T-helper 2 cell (primary cell): ENCODE data around the gene GLTP.

Source experiments
- DNase-seq, 5 experiments: peaks; one replicate each; pipeline versions ENCODE4 v3.0.0 to v3.0.0-alpha.2; 2012 to 2022

The GLTP gene

DNA sequence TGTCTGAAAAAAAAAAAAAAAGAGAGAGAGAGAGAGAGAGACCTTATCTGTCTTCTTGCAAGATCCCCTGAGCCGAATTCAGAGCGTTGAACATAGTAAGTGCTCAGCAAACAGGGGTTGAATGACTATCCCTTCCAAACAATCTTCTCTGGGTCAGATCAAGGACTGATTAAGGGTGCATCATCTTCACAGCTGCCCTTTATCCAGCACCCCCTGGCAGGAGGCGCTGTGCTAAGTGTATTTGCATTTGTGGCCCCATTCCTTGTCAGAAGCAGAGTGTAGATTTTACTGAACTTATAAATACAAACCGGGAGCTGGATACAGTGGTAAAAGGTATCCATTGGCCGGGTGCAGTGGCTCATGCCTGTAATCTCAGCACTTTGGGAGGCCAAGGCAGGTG lies 38.3 kb downstream of the GLTP start:
- DNase-seq, result no peak

DNA sequence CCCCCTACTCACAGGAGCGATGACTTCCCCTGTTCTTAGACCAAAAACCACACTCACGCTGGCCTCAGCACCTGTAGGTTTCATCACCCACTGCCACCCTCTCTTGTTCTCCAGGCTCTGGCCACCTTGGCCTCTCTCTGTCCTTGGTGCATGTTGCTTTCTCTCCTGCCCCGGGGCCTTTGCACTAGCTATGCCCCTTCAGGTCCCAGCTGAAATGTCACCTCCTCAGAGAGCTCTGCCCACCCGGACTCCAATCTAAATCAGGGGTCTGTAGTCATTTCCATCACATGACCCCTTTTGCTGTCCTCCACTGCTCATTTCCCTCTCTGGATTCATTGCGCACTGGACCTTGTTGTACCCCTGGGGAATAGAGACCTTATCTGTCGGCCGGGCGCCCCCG lies 39.0 kb downstream of the GLTP start:
- DNase-seq, result no peak

DNA sequence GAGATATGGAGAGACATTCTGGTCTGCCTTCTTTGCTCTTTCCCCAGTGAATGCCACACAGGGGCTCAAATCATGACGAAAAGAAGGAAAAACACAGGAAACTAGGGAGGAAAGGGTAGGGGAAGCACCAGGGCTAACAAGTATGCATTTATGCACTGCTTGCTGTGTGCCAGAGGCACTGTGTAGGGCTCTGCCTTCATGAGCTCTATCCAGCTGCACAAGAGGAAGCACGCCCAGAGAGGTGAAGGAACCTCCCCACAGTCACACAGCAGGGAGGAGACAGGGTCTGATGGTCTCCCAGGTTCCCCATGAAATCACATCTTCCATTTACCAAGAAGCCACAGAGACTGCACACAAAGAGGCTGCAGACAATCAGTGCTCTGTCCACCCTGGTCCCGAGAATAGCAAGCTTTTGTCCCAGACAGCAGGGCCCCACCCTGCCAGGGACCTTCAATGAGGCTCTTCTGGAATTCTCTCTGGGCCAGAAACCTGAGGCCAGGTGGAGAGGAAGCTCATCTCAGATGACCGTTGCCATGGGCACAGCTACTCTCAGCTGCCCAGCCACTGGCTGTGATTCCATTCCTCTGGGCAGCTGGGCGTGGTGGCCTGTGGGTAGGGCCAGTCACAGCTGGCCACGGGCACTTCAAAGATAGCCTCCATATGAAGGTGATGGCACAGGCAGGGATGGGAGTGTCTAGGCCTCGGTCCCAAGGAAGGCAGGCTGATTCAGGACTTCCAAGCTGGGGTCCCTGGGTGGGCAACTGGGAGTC lies 39.9 kb downstream of the GLTP start:
- DNase-seq, result no peak

DNA sequence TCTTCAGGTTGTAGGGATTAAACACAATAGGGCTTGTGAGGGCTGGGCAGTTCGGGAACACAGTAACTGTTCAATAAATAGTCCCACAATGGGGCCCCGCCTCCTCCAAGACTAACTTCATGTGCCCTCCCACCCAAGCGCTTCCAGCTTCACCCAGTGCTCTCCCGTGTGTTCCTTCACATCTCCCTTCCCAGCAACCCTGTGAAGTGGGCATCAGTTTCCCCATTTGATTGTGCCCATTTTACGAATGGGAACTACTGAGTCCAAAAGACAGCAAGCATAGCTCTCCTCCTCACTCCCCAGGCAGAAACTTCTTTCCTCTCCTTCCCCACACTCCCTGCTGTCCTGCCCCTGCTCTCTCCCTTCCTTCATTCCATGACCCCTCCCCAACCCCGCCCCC lies 40.9 kb downstream of the GLTP start:
- DNase-seq, result no peak

DNA sequence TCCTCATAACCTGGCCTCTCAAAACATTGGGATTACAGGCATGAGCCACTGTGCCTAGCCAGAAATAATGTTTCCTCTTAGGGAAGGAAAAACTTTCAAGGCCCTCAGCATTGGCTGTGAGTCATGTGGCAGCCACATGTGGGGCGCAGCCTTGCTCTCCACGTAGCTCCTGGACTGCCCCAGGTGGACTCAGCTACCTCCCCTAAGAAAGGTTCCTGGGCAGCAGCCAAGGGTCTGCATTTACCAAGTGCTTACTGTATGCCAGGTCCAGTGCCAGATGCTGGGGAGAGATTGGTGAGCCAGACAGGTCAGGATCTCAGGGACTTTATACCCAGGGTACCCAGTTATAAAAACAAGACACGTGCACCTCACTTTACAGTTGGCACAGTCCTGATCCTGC lies 43.4 kb downstream of the GLTP start:
- DNase-seq, result no peak

DNA sequence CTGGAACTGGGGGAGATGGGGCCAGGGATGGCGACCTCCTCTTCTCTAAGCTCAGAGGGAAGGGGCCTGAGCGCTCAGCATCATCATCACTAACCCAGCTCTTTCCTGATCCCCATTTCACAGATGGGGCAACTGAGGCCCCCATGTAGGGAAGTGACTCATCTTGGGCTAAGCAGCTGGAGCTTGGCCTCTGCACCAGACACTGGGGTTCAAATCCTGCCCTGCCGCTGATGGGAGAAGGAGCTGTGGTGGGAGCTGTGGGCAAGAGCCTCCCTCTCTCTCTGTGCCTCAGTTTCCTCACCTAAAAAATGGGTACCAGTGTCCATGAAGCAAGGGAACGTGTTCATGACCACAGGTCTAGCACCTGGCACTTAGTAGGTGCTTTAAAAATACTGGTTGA lies 44.5 kb downstream of the GLTP start:
- DNase-seq, result no peak

DNA sequence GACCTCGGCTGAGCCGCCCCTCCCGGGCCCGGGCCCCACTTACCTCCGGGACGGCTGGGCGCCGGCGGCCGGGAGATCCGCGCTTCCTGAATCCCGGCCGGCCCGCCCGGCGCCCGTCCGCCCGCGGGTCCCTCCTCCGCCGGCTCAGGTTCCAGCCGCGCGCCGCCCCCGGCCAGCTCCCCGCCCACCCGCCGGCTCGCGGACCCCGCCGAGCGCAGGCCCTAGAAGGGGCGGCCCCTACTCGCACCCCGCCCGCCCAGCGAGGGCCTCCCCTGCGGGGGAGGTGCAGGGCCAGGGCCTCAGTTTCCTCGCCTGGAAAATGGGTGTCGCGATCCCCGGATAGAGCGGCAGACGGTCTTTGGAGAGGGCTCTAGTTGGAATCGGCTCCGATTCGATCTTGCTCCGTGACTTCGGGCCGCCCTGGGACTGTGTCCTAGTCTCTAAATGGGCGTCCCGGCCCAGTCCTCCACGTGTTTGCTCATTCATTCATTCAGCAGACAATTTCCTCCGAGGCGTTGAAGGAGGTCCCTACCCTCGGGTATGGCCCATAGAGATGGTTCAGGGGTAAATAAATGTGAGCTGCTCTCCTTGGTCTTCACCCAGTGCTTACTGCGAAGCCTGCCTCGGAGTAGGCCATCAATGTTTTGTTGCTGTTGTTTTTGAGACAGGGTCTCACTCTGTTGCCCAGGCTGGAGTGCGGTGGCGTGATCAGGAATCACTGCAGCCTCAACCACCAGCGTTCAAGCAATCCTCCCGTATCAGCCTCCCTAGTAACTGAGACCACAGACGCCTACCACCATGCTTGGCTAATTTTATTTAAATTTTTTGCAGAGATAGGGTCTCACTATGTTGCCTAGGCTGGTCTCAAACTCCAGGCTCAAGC lies 46.8 kb downstream of the GLTP start, which contains the start of gene TRPV4:
TSS of gene TRPV4 (minus strand) at position 92 of the 883 bp plus-strand sequence. CDS start 18,602 bp downstream, outside the sequence.
- DNase-seq, result no peak

DNA sequence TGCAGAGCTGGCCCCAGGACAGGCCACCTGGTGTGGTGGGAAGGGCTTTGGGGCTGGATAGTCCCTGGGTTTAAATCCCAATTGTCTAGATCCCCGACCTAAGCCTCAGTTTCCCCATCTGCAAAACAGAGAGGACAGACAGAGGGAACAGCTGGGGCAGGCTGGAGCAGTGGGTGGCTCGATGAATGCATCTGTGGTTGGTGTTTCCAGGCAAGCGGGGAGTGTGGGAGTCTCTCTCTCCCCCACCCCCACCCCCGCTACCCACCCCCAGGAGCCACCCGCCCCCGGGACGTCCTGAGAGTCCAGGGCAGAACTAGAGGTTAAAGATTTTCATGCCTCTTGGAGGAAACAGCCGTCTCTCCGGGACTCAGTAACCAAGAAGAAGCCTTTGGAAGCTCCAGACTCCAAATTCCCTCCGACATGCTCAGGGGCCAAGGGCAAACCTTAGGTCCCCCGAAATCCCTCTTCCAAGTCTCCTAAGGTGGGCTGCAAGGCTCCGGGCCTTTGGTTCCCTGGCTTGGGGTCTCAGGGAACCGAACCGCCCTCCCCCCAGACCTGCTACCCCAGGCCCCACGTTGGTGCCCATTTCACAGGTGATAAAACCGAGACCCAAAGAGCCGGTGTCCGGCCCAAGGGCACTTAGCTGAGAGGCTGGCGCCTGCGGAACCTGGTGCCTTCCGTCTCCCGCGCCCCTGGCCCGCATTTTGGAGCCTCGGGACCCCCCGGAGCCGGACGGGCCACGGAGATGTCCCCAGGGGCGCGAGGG lies 47.6 kb downstream of the GLTP start:
- DNase-seq, result no peak

DNA sequence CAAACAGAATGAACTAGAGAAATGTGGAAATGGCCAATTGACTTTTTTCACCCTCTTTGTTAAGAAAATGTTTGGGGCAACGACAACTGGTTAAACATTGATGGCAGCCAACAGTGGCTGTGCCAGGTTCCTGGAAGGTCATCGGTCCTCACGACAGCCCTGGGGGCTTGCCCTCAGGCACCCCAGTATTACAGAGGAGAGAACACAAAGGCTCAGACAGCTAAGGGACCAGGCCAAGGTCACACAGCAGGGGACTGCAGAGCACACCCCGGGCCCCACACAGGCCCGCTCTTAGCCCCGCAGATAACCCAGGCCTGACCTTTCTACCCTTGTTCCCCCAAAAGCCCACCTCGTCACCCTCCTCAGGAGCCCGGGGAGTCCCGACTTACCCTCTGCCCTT lies 48.4 kb downstream of the GLTP start:
- DNase-seq, result no peak

DNA sequence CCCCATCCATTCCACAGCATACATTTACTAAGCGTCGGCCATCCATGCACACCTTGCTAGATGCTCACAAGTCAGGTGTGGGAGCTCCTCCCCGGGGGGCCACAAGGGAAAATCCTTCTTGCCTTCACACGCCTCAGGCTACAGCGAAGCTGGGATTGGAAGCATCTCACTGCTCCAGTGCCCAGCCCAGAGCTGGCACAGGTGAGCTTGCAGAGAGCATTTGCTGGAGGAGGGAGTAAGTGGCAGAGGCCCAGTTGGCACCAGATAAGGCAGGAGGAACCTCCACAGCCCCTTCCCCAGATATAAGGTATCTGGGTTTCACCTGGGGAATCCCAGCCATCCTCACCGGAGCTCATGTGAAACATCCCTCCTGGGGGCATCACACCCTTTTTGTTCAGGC lies 49.0 kb downstream of the GLTP start:
- no peak for DNase-seq

DNA sequence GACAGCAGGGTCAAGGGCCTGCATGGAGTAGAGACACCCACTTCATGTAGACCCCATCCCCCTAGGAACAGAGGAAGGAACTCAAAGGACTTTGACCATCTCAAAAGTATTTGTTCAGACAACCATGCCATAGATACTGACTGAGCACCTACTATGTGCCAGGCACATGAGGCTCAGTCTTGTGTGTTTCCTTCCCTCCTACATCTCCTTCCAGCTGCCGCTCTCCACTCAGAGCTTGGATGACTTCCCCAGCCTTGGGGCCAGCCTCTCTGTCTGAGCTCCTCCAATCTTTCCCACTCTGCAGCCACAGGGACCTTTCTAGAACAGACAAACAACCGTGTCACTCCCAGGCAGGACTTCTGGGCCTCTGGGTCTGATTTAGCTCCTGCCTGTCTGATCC lies 49.6 kb downstream of the GLTP start:
- no peak for DNase-seq

DNA sequence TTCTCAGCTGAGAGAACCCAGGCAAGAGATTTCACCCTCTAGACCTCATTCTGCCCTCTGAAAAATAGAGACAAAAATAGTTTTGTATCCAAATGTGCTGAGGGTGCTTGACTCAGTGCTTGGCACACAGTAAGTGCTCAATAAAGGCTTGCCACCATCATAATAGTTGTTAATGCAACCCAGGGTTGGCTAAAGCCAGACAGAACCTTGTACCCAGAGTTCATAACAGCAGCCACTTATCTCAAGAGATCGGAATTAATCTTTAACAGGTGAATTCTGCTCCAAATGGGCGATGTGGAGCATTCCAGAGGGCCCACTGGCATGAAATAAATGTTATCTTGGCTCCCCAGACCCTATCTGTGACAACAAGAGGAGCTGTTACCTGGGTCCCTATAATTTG lies 50.1 kb downstream of the GLTP start:
- no peak for DNase-seq

DNA sequence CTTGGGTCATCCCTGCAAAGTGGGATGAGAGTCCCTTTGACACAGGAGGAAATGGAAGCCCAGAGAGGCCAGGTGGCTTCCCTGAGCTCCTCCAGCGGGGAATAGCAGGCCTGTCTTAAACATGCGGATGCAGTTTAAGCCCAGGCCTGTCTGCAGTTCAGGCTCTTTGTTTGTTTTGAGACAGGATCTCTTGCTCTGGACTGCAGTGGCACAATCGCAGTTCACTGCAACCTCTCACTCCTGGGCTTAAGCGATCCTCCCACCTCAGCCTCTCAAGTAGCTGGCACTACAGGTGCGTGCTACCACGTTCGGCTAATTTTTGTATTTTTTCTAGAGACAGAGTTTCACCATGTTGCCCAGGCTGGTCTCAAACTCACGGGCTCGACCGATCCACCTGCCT lies 50.7 kb downstream of the GLTP start:
- DNase-seq, result no peak

DNA sequence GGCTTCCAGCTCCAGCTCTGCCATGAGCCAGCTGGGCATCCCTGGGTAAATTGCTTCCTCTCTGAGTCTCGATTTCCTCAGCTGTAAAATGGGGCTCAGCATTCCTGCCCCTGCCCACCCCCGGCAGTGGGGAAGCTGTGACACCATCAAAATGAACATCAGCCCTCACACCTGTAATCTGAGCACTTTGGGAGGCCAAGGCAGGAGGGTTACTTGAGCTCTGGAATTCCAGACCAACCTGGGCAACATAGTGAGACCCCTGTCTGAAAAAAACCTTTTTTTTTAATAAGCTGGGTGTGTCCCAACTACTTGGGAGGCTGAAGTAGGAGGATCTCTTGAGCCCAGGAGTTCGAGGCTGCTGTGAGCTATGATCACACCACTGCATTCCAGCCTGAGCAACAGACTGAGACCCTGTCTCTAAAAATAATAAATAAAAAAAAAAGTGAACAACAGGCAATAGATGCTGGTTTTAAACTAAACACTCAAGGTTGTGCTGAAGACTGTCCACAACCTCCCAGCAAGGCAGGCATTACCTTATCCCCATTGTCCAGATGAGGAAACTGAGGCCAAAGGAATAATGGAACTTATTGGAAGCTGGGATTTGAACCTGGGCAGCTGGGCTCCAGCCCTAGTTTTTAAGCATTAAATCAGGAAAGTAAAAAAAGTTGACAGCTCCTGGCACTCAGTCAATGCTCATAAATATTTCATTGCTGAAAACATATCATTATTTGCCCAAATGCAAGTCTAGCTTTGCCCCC lies 51.4 kb downstream of the GLTP start:
- no peak for DNase-seq

DNA sequence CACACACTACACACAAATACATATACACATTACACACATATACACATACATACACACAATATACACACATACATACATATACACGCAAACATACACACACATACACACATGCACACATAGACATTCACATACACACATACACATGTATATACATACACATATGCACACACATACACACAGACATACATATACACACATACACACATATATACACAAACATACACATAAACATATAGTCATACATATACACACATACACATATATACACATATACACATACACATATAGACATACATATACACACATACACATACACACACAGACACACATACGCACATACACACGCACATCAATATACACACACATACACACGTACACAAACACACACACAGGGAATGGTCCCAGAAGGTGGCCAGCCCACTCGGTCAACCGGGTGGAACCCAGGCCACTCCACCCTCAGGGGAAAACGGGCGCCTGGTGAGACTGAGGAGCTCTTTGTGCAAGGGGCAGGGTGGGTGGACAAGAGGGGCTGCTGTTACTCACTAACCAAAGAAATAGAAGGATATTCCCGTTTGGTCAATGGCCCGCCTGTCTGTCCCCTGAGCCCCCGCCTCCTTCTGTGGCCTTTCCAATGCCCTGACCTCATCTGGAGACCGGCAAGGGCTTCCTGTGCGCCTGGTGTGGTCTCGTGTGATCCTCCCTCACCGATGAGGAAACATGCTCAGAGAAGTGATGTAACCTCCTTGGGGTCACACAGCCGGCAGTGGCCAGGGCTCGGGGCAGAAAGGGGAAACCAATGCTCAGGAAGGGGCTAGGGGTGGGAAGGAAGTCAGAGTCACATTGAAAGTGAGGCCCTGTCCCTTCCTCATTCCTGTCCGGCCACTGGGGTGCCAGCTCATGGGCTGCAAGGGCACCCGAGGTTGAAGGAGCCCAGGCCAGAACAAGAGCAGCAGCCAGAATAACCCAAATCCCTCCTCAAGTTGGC lies 52.5 kb downstream of the GLTP start:
- no peak for DNase-seq

DNA sequence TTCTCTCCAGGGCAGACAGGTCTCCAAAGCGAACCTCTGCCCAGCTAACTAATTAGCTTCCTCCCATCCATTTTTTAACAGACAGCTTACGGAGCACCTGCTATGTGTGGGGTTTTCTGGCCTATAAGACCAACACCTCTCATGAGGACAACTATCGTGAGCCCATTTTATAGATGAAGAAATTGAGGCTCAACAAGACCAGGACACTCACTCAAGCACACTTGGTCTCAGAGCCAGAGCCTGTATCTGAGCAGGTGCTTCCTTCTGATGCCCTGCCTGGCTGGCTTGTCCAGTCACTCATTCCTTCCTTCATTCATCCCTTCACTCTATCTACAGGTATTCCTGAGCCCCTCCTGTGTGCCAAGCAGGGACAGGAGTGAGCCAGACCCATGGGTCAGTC lies 53.3 kb downstream of the GLTP start:
- no peak for DNase-seq

DNA sequence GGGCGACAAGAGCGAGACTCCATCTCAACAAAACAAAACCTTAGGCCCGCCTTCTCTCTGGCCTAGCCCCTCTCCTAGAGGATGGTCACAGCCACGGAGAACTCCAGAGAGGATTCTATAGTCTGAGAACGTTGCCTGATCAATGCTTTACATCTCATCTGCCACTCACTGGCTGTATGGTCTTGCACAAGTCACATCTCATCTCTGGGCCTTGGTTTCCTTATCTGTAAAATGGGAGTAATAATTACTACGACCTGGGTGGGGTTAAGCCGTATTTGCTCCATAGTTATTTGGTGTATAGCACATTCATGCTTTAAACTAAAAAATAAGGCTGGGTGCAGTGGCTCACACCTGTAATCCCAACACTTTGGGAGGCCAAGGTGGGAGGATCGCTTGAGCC lies 55.6 kb downstream of the GLTP start:
- DNase-seq, result no peak

DNA sequence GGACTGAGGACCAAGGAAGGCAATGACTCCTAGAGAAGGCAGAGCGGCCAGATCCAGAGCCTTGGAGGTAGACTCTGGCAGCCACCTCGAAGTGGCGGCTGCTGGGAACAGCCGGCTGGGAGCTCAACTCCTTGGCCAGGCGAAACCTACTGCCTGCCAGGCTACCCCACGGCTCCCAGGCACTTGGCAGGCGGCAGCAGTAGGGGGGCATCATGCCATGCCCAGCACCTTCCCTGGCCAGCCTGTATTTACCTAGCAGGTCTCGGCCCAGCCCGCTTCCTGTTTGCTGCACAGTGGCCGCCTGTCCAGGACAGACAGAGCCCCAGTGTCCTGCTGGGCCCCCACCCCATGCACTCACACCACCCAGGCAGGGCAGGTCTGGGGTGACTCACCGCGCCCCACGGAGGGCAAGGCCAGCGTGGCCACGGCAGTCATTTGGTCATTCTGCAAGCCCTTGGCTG lies 57.4 kb downstream of the GLTP start:
- DNase-seq, result no peak

DNA sequence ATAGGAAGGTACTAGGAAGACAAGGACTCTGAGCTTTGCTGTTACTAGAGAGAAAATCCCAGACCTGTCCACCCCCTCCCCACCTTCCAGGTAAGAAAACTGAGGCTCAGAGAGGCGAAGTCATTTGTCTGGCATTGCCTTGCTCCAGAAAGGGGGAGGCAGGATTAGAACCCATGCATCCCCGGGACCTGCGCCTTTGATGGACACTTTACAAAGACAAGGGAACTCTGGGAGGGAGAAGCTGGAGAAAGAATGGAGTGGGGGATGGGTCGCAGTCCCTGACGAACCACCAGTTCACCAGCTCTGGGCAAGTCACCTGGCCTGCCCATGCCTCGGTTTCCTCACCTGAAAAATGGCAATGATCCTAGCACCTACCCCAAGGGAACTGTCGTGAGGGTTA lies 57.9 kb downstream of the GLTP start:
- no peak for DNase-seq

DNA sequence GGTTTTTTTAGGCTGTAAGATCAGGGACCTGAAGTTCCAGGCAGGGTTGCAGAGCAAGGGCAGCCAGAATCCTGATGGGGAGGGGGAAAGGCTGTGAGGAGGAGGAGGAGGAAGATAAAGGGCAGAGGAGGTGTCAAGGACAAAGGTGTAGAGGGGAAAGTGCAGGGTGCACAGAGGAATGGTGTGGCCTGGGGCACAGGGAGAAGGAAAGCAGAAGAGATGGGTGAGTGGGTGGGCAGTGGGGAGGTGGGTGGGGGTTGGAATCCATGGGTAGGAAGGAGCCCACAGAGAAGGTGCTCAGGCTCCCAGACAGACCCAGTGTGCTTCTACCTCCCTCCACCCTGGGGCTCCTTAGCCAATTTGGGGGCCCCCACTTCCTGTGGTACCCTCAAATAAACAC lies 58.4 kb downstream of the GLTP start:
- DNase-seq, result no peak

DNA sequence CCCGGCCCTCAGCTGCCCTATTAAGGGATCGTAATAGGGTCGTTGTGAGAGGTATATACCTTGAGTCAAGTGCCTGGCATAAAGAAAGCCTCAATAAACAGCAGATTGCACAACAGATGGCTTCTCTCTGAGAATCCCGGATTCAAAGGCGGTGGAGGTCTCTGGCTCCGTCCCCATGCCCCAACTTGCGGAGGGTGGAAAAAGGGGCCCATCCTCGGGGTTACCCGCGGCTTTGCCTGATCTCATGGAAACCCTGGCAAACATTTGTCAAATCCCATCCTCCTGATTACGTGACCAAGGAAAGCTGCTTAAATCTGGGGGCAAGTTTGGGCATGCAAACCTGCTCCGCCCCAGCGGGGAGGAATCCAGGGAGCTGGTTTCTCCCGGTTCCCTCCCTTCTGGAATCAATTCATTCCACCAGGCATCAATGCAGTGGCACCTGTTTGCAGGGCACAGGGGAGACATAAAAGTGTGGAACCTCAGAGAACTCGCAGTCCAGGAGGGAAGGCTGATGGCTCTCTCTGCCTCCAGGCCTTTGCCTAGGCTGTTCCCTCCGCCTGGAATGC lies 59.4 kb downstream of the GLTP start:
- no peak for DNase-seq
